Measurements from ENCODE around the gene MORN4.

GRCh38 chr10:97618285-97618684, 15.0 kb downstream of the MORN4 start:
- no peak for TF ChIP-seq CTCF (IDR thresholded peaks at IDR 0.05)
- no peak for TF ChIP-seq POLR2A (IDR thresholded peaks at IDR 0.05)

Measured in Peyer's patch (tissue), 4 donors.